ENCODE results near the gene PPIF.

DNA sequence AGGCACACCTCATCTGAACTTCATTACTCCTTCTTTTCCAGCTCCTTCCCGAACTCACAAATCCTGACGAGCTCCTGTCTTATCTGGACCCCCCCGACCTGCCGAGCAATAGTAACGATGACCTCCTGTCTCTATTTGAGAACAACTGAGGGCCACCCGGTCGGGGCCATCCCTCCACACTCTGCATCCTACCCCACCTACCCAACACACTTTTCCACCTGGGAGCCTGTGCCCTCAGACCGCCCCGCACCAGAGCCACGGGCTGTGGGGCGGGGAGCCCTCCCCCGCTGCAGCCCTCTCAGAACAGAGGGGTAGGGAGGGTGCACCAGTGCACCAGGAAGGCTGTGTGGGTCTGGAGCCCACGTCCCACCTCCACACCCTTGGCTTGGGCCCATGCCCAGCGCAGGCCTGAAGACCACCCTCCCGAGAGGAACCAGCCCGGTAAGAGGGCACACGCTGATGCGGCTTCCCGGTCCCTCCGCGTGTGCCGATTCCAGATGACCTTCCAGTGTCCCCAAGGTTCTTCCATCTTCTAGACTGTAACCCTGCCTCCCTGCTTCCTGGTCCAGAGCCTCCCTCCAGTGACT, 34.6 kb upstream of the PPIF start:
- TF ChIP-seq, protein P1, sequence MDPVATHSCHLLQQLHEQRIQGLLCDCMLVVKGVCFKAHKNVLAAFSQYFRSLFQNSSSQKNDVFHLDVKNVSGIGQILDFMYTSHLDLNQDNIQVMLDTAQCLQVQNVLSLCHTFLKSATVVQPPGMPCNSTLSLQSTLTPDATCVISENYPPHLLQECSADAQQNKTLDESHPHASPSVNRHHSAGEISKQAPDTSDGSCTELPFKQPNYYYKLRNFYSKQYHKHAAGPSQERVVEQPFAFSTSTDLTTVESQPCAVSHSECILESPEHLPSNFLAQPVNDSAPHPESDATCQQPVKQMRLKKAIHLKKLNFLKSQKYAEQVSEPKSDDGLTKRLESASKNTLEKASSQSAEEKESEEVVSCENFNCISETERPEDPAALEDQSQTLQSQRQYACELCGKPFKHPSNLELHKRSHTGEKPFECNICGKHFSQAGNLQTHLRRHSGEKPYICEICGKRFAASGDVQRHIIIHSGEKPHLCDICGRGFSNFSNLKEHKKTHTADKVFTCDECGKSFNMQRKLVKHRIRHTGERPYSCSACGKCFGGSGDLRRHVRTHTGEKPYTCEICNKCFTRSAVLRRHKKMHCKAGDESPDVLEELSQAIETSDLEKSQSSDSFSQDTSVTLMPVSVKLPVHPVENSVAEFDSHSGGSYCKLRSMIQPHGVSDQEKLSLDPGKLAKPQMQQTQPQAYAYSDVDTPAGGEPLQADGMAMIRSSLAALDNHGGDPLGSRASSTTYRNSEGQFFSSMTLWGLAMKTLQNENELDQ (tag by site-specific recombination; IDR thresholded peaks at IDR 0.05; ENCODE audit: low read depth): no peak
- TF ChIP-seq ZNF292 (tag by site-specific recombination; IDR thresholded peaks at IDR 0.05; ENCODE audit: borderline replicate concordance, low read depth): no peak
